GM12874 (cell line): Measurements from ENCODE around the gene PLEKHD1.

Experiments
- TF ChIP-seq, protein P1 (sequence below): IDR thresholded peaks from 2 replicates; pipeline ENCODE4 v1.5.1; 2011; ENCODE audit warnings: low read depth, mild to moderate bottlenecking, control low read depth, low read length, moderate library complexity; ENCODE audit not compliant: insufficient read depth

Gene PLEKHD1

DNA sequence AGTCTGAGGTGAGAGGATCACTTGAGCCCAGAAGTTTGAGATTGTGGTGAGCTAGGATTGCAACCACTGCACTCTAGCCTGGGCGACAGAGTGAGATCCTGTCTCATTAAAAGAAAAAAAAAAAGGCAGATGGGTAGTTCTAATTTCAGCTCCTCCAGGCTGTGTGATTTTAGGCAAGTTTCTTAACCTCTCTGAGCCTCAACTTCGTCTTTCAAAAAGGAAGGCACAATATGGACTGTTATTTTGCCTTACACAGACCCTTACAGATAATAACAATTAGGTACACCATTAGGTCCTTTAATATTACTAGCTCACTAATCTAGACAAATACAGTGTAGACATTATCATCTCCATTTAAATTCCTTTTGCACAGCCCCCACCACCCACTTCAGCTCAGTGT, 94.9 kb downstream of the PLEKHD1 start:
- TF ChIP-seq, protein P1, sequence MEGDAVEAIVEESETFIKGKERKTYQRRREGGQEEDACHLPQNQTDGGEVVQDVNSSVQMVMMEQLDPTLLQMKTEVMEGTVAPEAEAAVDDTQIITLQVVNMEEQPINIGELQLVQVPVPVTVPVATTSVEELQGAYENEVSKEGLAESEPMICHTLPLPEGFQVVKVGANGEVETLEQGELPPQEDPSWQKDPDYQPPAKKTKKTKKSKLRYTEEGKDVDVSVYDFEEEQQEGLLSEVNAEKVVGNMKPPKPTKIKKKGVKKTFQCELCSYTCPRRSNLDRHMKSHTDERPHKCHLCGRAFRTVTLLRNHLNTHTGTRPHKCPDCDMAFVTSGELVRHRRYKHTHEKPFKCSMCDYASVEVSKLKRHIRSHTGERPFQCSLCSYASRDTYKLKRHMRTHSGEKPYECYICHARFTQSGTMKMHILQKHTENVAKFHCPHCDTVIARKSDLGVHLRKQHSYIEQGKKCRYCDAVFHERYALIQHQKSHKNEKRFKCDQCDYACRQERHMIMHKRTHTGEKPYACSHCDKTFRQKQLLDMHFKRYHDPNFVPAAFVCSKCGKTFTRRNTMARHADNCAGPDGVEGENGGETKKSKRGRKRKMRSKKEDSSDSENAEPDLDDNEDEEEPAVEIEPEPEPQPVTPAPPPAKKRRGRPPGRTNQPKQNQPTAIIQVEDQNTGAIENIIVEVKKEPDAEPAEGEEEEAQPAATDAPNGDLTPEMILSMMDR = no peak

GRCh38 chr14:69580009-69580577, 95.6 kb downstream of the PLEKHD1 start:
- TF ChIP-seq, protein P1 = peak; percentile 63
